HepG2 (cell line): ENCODE measurements around the gene SPATA21. TPM values are rescaled to one million over a fixed set of nuclear protein-coding genes. Genes with fewer than 3 reads are reported as not detected.

Experiments
- ATAC-seq: fragments of 200-7000 bp; cut with Tn5 transposase; 3 replicates; pipeline ENCODE4 v1.9.1; 2020; ENCODE audit warnings: mild to moderate bottlenecking, moderate library complexity
- BruUV-seq: library from RNA; stranded (reverse); fragments of 400-500 nt; replicated peaks from 2 replicates; lab custom pipeline; 2021; lab: Mats Ljungman, UMichigan
- CTCF ChIA-PET: fragments of 300-600 bp; formaldehyde crosslinking; extraction: SDS; loops from one replicate; lab custom pipeline; 2021; ENCODE audit warnings: low total read pairs, inconsistent platforms, low intra/inter-chr PET ratio; lab: Yijun Ruan, JAX
- POLR2A ChIA-PET: fragments of 350-600 bp; sonication (Branson Sonifier 250); formaldehyde crosslinking; loops from one replicate; lab custom pipeline; 2020; ENCODE audit warnings: antibody characterized with exemption, inconsistent platforms; lab: Yijun Ruan, JAX
- DNase-seq: peaks from one replicate; pipeline ENCODE4 v3.0.0-alpha.2; 2015; ENCODE audit warnings: low spot score
- FAIRE-seq: peaks from 3 replicates; lab custom pipeline; 2011; peaks lifted over from hg19 to GRCh38; lab: Jason Lieb, UNC
- H2AFZ ChIP-seq: one replicate; pipeline ENCODE4 v1.6.1; 2011; ENCODE audit warnings: low read length, inconsistent platforms
- H3K27ac ChIP-seq: fragments of 300-600 bp; 3 replicates; pipeline ENCODE4 v1.8.0; 2011; ENCODE audit warnings: mixed run types, mild to moderate bottlenecking, mixed read lengths, low read length, inconsistent platforms; ENCODE audit not compliant: insufficient read depth; ENCODE audit errors: extremely low read length
- H3K27me3 ChIP-seq, 2 experiments: fragments of 200-600 bp in 1 of 2; 2 replicates in 1 of 2; 3 replicates in 1 of 2; pipeline versions ENCODE4 v1.6.0 to v1.8.0; 2011; ENCODE audit warnings: low read length in 2 of 2, mild to moderate bottlenecking in 2 of 2, moderate library complexity in 2 of 2, inconsistent platforms in 1 of 2; ENCODE audit not compliant: insufficient read depth in 2 of 2, control insufficient read depth in 1 of 2
- H3K36me3 ChIP-seq, 2 experiments: fragments of 200-600 bp in 1 of 2; replicated peaks in 1 of 2; 2 replicates in 1 of 2; 3 replicates in 1 of 2; pipeline versions ENCODE4 v1.5.1 to v1.8.0; 2011; ENCODE audit warnings: low read length in 2 of 2, inconsistent platforms in 1 of 2; ENCODE audit not compliant: insufficient read depth in 2 of 2, control insufficient read depth in 1 of 2
- H3K4me1 ChIP-seq: 2 replicates; pipeline ENCODE4 v1.5.1; 2012; ENCODE audit warnings: low read length, inconsistent platforms; ENCODE audit not compliant: insufficient read depth
- H3K4me2 ChIP-seq: 2 replicates; pipeline ENCODE4 v1.6.0; 2011; ENCODE audit warnings: low read depth, low read length, inconsistent platforms
- H3K4me3 ChIP-seq, 3 experiments: fragments of 200-600 bp in 1 of 3; sonication (generic), shearing (Covaris generic) in 1 of 3; replicated peaks in 1 of 3; 2 replicates each; pipeline ENCODE4 v1.5.1; 2011 to 2016; ENCODE audit warnings: low read length in 3 of 3, inconsistent platforms in 2 of 3, low read depth in 2 of 3, mild to moderate bottlenecking in 2 of 3, control low read depth in 1 of 3, mixed read lengths in 1 of 3; ENCODE audit not compliant: insufficient read depth in 1 of 3
- H3K79me2 ChIP-seq: one replicate; pipeline ENCODE4 v1.6.1; 2011; ENCODE audit warnings: low read length, inconsistent platforms; ENCODE audit not compliant: insufficient read depth
- H3K9ac ChIP-seq: 2 replicates; pipeline ENCODE4 v1.6.0; 2011; ENCODE audit warnings: mild to moderate bottlenecking, low read depth, low read length, inconsistent platforms; ENCODE audit not compliant: insufficient read depth
- H3K9me3 ChIP-seq: 2 replicates; pipeline ENCODE4 v1.5.1; 2012; ENCODE audit warnings: mild to moderate bottlenecking, low read length
- H4K20me1 ChIP-seq: 2 replicates; pipeline ENCODE4 v1.6.0; 2011; ENCODE audit warnings: inconsistent platforms, mild to moderate bottlenecking, low read length, moderate library complexity; ENCODE audit not compliant: insufficient read depth
- CHD2 ChIP-seq: IDR thresholded peaks from 2 replicates; pipeline ENCODE4 v1.6.1; 2011; ENCODE audit warnings: low read depth, low read length, improper control_type of control experiment
- DPF2 ChIP-seq: sonication (generic); formaldehyde crosslinking; IDR thresholded peaks from 2 replicates; pipeline ENCODE4 v1.4.0; 2020; ENCODE audit warnings: mild to moderate bottlenecking, low read depth, missing genetic modification reagents, borderline replicate concordance
- DZIP1 ChIP-seq: sonication (generic); formaldehyde crosslinking; IDR thresholded peaks from 2 replicates; pipeline ENCODE4 v1.5.0; 2020; ENCODE audit warnings: mild to moderate bottlenecking, missing genetic modification reagents
- HNF4A ChIP-seq: sonication (generic); formaldehyde crosslinking; IDR thresholded peaks from 2 replicates; pipeline ENCODE4 v1.4.0; 2020; ENCODE audit warnings: missing genetic modification reagents
- IKZF4 ChIP-seq: sonication (generic); formaldehyde crosslinking; IDR thresholded peaks from 2 replicates; pipeline ENCODE4 v1.5.1; 2020; ENCODE audit warnings: borderline replicate concordance, mild to moderate bottlenecking, low read depth, missing genetic modification reagents; ENCODE audit errors: not compliant biosample characterization
- ISL2 ChIP-seq: sonication (generic); formaldehyde crosslinking; IDR thresholded peaks from 2 replicates; pipeline ENCODE4 v1.5.0; 2020; ENCODE audit warnings: missing genetic modification reagents
- NR2F2 ChIP-seq: IDR thresholded peaks from 2 replicates; pipeline ENCODE4 v1.6.1; 2012; ENCODE audit warnings: low read depth, inconsistent platforms, borderline replicate concordance
- RAD51 ChIP-seq: fragments of 450-650 bp; IDR thresholded peaks from 2 replicates; pipeline ENCODE4 v1.6.1; 2016; ENCODE audit warnings: borderline replicate concordance
- SMAD3 ChIP-seq: sonication (generic); formaldehyde crosslinking; IDR thresholded peaks from 2 replicates; pipeline ENCODE4 v1.4.0; 2020; ENCODE audit warnings: missing genetic modification reagents
- SMARCC2 ChIP-seq: fragments of 450-650 bp; IDR thresholded peaks from 2 replicates; pipeline ENCODE4 v1.6.1; 2017; ENCODE audit warnings: antibody characterized with exemption, mild to moderate bottlenecking
- SSRP1 ChIP-seq: IDR thresholded peaks from 2 replicates; pipeline ENCODE4 v1.6.1; 2016; ENCODE audit warnings: control low read depth
- TEAD2 ChIP-seq: sonication (generic); formaldehyde crosslinking; IDR thresholded peaks from 2 replicates; pipeline ENCODE4 v1.9.0; 2021; ENCODE audit warnings: missing genetic modification reagents
- TP53 ChIP-seq: sonication (generic); formaldehyde crosslinking; conservative IDR thresholded peaks from 2 replicates; pipeline ENCODE4 v1.4.0; 2020; ENCODE audit warnings: missing genetic modification reagents
- TRIM24 ChIP-seq: sonication (generic); formaldehyde crosslinking; IDR thresholded peaks from 2 replicates; pipeline ENCODE4 v1.8.0; 2022; ENCODE audit warnings: mild to moderate bottlenecking, missing genetic modification reagents
- ZNF101 ChIP-seq: sonication (generic); formaldehyde crosslinking; IDR thresholded peaks from 2 replicates; pipeline ENCODE4 v1.4.0; 2020; ENCODE audit warnings: mild to moderate bottlenecking, low read depth, missing genetic modification reagents, borderline replicate concordance
- ZNF207 ChIP-seq: fragments of 450-650 bp; IDR thresholded peaks from 2 replicates; pipeline ENCODE4 v1.6.1; 2016; ENCODE audit warnings: antibody characterized with exemption, borderline replicate concordance
- ZNF451 ChIP-seq: sonication (generic); formaldehyde crosslinking; IDR thresholded peaks from 2 replicates; pipeline ENCODE4 v1.5.0; 2020; ENCODE audit warnings: mild to moderate bottlenecking, missing genetic modification reagents
- ZSCAN30 ChIP-seq: sonication (generic); formaldehyde crosslinking; IDR thresholded peaks from 2 replicates; pipeline ENCODE4 v1.5.0; 2020; ENCODE audit warnings: mild to moderate bottlenecking, missing genetic modification reagents
- WGBS: methylation state at CpG from one replicate; pipeline ENCODE4 v1.1.6; 2017; ENCODE audit warnings: low lambda C conversion rate; 5-methylcytosine and 5-hydroxymethylcytosine counted together
- in situ Hi-C: cut with HindIII; loops from 2 replicates; pipeline ENCODE4 v1.10.0; 2017; ENCODE audit warnings: low pct_unique_long_range_greater_than_20kb; ENCODE audit not compliant: extremely low pct_ligation_motif_present
- intact Hi-C: fragments of 100-400 bp; cut with micrococcal nuclease; formaldehyde crosslinking; loops from one replicate; pipeline ENCODE4 v1.10.0; 2022; ENCODE audit not compliant: unreplicated experiment
- polyA plus RNA-seq, 8 experiments: library from polyadenylated mRNA; depleted of rRNA in 3 of 8; stranded (reverse) in 7 of 8; unstranded in 1 of 8; fragments of >200 nt; fragmentation: Illumina TruSeq in 4 of 8; extraction: Trizol in 4 of 8; gene quantifications; 2 replicates each; pipeline versions ENCODE4 v1.2.1 to v1.2.3, GENCODE V29; 2011 to 2016; ENCODE audit warnings: low read depth in 4 of 8, missing spikeins in 1 of 8, mixed read lengths in 1 of 8; ENCODE audit not compliant: insufficient read depth in 1 of 8
- total RNA-seq, 5 experiments: library from RNA; depleted of rRNA; stranded (reverse); fragments of >200 nt; fragmentation: Illumina TruSeq; extraction: Trizol; gene quantifications; 2 replicates each; pipeline ENCODE4 v1.2.3, GENCODE V29; 2016; ENCODE audit warnings: low read depth in 1 of 5
- TF ChIP-seq, protein P1 (sequence below): fragments of 450-650 bp; IDR thresholded peaks from 2 replicates; pipeline ENCODE4 v1.6.1; 2017; ENCODE audit warnings: mild to moderate bottlenecking

SPATA21 gene
- total and polyA plus RNA-seq, 2 of the 13 experiments (the other 11 are each of a cell fraction or from before 2014, with no cell fraction given) = 0.80 to 1.4 TPM

- peaks cover 0 to 8% of the 10 kb centered on the region in 2 experiments; a peak in 2 of 5 replicates for H3K36me3 ChIP-seq
- WGBS = 96% methylated on average over 5 of the region's 12 CpGs
- TF ChIP-seq CHD2 (no peak), ISL2 (CRISPR knock-in tag) (no peak), NR2F2 (no peak), DPF2 (CRISPR knock-in tag) (no peak), ZNF207 (no peak), TP53 (CRISPR knock-in tag) (no peak), SSRP1 (no peak), TEAD2 (CRISPR knock-in tag) (no peak), ZNF451 (CRISPR knock-in tag) (no peak), ZNF101 (CRISPR knock-in tag) (no peak), RAD51 (no peak), TRIM24 (CRISPR knock-in tag) (no peak), HNF4A (CRISPR knock-in tag) (no peak), SMAD3 (CRISPR knock-in tag) (no peak), ZSCAN30 (no peak), IKZF4 (no peak), DZIP1 (CRISPR knock-in tag) (no peak), SMARCC2 (no peak)
- TF ChIP-seq, protein P1, sequence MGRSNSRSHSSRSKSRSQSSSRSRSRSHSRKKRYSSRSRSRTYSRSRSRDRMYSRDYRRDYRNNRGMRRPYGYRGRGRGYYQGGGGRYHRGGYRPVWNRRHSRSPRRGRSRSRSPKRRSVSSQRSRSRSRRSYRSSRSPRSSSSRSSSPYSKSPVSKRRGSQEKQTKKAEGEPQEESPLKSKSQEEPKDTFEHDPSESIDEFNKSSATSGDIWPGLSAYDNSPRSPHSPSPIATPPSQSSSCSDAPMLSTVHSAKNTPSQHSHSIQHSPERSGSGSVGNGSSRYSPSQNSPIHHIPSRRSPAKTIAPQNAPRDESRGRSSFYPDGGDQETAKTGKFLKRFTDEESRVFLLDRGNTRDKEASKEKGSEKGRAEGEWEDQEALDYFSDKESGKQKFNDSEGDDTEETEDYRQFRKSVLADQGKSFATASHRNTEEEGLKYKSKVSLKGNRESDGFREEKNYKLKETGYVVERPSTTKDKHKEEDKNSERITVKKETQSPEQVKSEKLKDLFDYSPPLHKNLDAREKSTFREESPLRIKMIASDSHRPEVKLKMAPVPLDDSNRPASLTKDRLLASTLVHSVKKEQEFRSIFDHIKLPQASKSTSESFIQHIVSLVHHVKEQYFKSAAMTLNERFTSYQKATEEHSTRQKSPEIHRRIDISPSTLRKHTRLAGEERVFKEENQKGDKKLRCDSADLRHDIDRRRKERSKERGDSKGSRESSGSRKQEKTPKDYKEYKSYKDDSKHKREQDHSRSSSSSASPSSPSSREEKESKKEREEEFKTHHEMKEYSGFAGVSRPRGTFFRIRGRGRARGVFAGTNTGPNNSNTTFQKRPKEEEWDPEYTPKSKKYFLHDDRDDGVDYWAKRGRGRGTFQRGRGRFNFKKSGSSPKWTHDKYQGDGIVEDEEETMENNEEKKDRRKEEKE = no peak
- H3K9me3 ChIP-seq = no peaks in the 10 kb centered on the region
- H3K27me3 ChIP-seq = no peaks in the 10 kb centered on the region
- in situ Hi-C loops = no loop called here
- intact Hi-C loops = no loop called here
- no peak overlapping the region for H3K4me2 ChIP-seq
- H3K27ac ChIP-seq = no peak overlapping the region
- FAIRE-seq (no peak), ATAC-seq (no peak), DNase-seq (no peak)
- no peaks in the 10 kb centered on the region for H3K4me1 ChIP-seq
- CTCF ChIA-PET = no interaction called here
- H2AFZ ChIP-seq = no peak overlapping the region
- POLR2A ChIA-PET = no interaction called here
- H3K79me2 ChIP-seq = no peaks in the 10 kb centered on the region
- H3K4me3 ChIP-seq = no peak overlapping the region
- no peak overlapping the region for H3K9ac ChIP-seq
- BruUV-seq = no TSS peak
- H4K20me1 ChIP-seq = no peaks in the 10 kb centered on the region
These were observed 40.9 kb upstream of the SPATA21 start for GRCh38 chr1:16478091-16478490.
